Ascending aorta (tissue), 2 donors: ENCODE results near the gene ATP2A3. TPM values are rescaled to one million over a fixed set of nuclear protein-coding genes. Genes with fewer than 3 reads are reported as not detected.

ENCODE experiments used
- DNase-seq, 2 donors: peaks; one replicate each; pipeline ENCODE4 v3.0.0-alpha.2; 2019; ENCODE audit warnings: low spot score in 2 of 2
- H3K27ac ChIP-seq, 2 donors: fragments of 200-600 bp; sonication (generic); one replicate each; pipeline ENCODE4 v1.5.1; 2016 to 2017; ENCODE audit warnings: mild to moderate bottlenecking in 1 of 2
- H3K27me3 ChIP-seq: fragments of 200-600 bp; sonication (generic); one replicate; pipeline ENCODE4 v1.5.1; 2017
- H3K36me3 ChIP-seq, 2 donors: fragments of 200-600 bp; sonication (generic); one replicate each; pipeline ENCODE4 v1.5.1; 2016
- H3K4me1 ChIP-seq, 2 donors: fragments of 200-600 bp; sonication (generic); one replicate each; pipeline ENCODE4 v1.5.1; 2016 to 2017; ENCODE audit warnings: mild to moderate bottlenecking in 1 of 2
- H3K4me3 ChIP-seq, 2 donors: fragments of 200-600 bp; sonication (generic); one replicate each; pipeline ENCODE4 v1.5.1; 2016 to 2017; ENCODE audit warnings: mild to moderate bottlenecking in 1 of 2
- H3K9me3 ChIP-seq, 2 donors: fragments of 200-600 bp; sonication (generic); one replicate each; pipeline ENCODE4 v1.5.1; 2016
- intact Hi-C: fragments of 100-400 bp; cut with DNase I; formaldehyde crosslinking; loops from one replicate; pipeline ENCODE4 v1.15.1; 2023
- total RNA-seq: library from RNA; depleted of rRNA; stranded (reverse); fragments of >200 nt; gene quantifications from one replicate; pipeline ENCODE4 v1.1.0, GENCODE V29; 2016
- TF ChIP-seq, protein P1 (sequence below), 3 experiments: fragments of 200-600 bp in 2 of 3; fragments of 450-650 bp in 1 of 3; sonication (generic) in 2 of 3; IDR thresholded peaks; one replicate each; pipeline ENCODE4 v1.5.1; 2016 to 2019; ENCODE audit warnings: antibody characterized with exemption in 3 of 3, mild to moderate bottlenecking in 1 of 3, moderate library complexity in 1 of 3

The ATP2A3 gene
- total RNA-seq, 1 donor from 2014 or later: 27.2 TPM

DNA sequence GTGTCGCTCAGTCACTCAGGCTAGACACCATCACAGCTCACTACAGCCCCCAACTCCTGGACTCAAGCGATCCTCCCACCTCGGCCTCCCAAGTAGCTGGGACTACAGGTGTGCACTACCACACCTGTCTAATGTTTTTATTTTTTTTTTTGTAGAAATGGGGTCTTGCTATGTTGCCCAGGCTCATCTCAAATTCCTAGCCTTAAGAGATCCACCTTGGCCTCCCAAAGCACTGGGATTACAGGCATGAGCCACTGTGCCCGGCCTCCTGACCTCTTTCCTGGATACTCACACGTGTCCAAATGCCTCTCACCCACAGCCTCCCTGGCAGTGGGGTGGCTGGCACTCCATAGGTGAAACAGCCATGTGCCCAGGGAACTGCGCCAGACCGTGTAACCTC is 88.9 kb downstream of the ATP2A3 start:
- no peak overlapping the region for H3K4me3 ChIP-seq
- H3K4me1 ChIP-seq: no peaks in the 10 kb centered on the region
- H3K27ac ChIP-seq: no peak overlapping the region
- intact Hi-C loops: no loop called here
- no peak for DNase-seq
- TF ChIP-seq, protein P1, sequence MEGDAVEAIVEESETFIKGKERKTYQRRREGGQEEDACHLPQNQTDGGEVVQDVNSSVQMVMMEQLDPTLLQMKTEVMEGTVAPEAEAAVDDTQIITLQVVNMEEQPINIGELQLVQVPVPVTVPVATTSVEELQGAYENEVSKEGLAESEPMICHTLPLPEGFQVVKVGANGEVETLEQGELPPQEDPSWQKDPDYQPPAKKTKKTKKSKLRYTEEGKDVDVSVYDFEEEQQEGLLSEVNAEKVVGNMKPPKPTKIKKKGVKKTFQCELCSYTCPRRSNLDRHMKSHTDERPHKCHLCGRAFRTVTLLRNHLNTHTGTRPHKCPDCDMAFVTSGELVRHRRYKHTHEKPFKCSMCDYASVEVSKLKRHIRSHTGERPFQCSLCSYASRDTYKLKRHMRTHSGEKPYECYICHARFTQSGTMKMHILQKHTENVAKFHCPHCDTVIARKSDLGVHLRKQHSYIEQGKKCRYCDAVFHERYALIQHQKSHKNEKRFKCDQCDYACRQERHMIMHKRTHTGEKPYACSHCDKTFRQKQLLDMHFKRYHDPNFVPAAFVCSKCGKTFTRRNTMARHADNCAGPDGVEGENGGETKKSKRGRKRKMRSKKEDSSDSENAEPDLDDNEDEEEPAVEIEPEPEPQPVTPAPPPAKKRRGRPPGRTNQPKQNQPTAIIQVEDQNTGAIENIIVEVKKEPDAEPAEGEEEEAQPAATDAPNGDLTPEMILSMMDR (IDR thresholded peaks at IDR 0.05): no peak
- peaks cover 7 to 45% of the 10 kb centered on the region in 2 donors for H3K36me3 ChIP-seq
- H3K27me3 ChIP-seq: no peaks in the 10 kb centered on the region
- no peaks in the 10 kb centered on the region for H3K9me3 ChIP-seq

Other genes with a start within 250 kb of the ATP2A3 start
- gene HASPIN, start 240.5 kb downstream of the ATP2A3 start, total RNA-seq: 2.7 TPM
- gene ITGAE, start 163.2 kb downstream of the ATP2A3 start, total RNA-seq: 15.8 TPM
- 3.9 TPM for gene NCBP3, start 118.2 kb downstream of the ATP2A3 start, total RNA-seq
- gene CAMKK1, start 71.4 kb downstream of the ATP2A3 start, total RNA-seq: 3.6 TPM
- gene P2RX1, start 48.0 kb downstream of the ATP2A3 start, total RNA-seq: not detected
- 67.2 TPM for gene ZZEF1, start 178.6 kb upstream of the ATP2A3 start, total RNA-seq
- 17.7 TPM for gene CYB5D2, start 178.8 kb upstream of the ATP2A3 start, total RNA-seq